Tibial artery (tissue), 4 donors: ENCODE results near the gene FUS.
A peak's percentile ranks its signal among the peaks of the same experiment; 100 is the strongest.

Experiments used
- DNase-seq, 2 donors: peaks; one replicate each; pipeline ENCODE4 v3.0.0-alpha.2; 2019
- H3K27ac ChIP-seq, 2 donors: fragments of 200-600 bp; sonication (generic) in 1 of 2; 1 replicate in 1 of 2; 2 replicates in 1 of 2; pipeline ENCODE4 v1.5.1; 2018 to 2019; ENCODE audit warnings: mild to moderate bottlenecking in 1 of 2
- H3K27me3 ChIP-seq, 2 donors: fragments of 200-600 bp; sonication (generic) in 1 of 2; one replicate each; pipeline versions ENCODE4 v1.5.1 to v1.6.0; 2016 to 2019
- H3K36me3 ChIP-seq, 3 donors: fragments of 200-600 bp; sonication (generic) in 2 of 3; one replicate each; pipeline ENCODE4 v1.5.1; 2016 to 2019; ENCODE audit warnings: mild to moderate bottlenecking in 2 of 3
- H3K4me1 ChIP-seq, 4 donors: fragments of 200-600 bp; sonication (generic) in 2 of 4; 1 replicate in 3 of 4; 2 replicates in 1 of 4; pipeline ENCODE4 v1.5.1; 2016 to 2019
- H3K4me3 ChIP-seq, 2 donors: fragments of 200-600 bp; sonication (generic) in 1 of 2; 1 replicate in 1 of 2; 2 replicates in 1 of 2; pipeline ENCODE4 v1.5.1; 2018 to 2019; ENCODE audit warnings: mild to moderate bottlenecking in 2 of 2
- H3K9me3 ChIP-seq, 3 donors: fragments of 200-600 bp; sonication (generic) in 1 of 3; one replicate each; pipeline ENCODE4 v1.5.1; 2016 to 2019
- intact Hi-C: fragments of 100-400 bp; cut with DNase I; formaldehyde crosslinking; loops from one replicate; pipeline ENCODE4 v1.15.0; 2023; ENCODE audit warnings: low total_unique reads
- TF ChIP-seq, protein P1 (sequence below), 2 experiments: fragments of 200-600 bp in 1 of 2; fragments of 450-650 bp in 1 of 2; IDR thresholded peaks; one replicate each; pipeline ENCODE4 v1.5.1; 2017 to 2019; ENCODE audit warnings: antibody characterized with exemption in 2 of 2, mild to moderate bottlenecking in 1 of 2, moderate library complexity in 1 of 2

Gene FUS

DNA sequence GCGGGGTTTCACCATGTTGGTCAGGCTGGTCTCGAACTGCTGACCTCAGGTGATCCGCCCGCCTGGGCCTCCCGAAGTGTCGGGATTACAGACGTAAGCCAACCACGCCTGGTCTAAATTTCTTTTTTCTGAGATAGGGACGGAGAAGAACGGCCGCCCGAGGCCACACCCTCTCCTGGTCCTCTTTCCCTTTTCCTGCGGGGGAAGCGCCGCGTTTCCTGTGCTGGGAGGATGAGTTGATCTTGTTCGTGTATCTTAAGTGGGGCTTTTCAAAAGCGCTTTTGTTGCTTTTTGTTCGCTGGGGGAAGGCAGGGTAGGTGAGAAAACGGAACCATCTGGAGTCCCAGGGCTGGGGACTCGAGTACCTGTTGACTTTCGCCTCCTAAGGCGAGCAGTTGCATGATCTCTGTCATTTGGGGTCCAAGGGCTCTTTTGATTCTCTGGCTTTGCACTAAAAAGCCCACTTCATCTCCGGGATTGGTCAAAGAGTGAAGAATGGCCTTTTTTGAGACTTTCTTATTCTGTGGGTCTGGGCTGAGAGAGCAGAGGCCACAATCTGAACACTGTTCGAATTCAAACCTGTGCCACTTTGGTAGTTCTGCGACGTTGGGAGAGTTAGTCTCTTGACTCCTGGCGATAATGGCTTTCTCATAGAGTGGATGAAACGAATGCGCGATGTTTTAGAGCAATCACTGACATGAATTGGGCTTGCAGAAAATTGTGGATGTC is 1.3 kb downstream of the FUS start:
- DNase-seq = peak; percentile 52 to 73
- peak overlapping the region; percentile 95 to 100 for H3K27ac ChIP-seq
- peaks cover 0 to 39% (median 37%) of the 10 kb centered on the region in 4 donors for H3K4me1 ChIP-seq
- no peaks in the 10 kb centered on the region for H3K9me3 ChIP-seq
- H3K27me3 ChIP-seq = no peaks in the 10 kb centered on the region
- TF ChIP-seq, protein P1, sequence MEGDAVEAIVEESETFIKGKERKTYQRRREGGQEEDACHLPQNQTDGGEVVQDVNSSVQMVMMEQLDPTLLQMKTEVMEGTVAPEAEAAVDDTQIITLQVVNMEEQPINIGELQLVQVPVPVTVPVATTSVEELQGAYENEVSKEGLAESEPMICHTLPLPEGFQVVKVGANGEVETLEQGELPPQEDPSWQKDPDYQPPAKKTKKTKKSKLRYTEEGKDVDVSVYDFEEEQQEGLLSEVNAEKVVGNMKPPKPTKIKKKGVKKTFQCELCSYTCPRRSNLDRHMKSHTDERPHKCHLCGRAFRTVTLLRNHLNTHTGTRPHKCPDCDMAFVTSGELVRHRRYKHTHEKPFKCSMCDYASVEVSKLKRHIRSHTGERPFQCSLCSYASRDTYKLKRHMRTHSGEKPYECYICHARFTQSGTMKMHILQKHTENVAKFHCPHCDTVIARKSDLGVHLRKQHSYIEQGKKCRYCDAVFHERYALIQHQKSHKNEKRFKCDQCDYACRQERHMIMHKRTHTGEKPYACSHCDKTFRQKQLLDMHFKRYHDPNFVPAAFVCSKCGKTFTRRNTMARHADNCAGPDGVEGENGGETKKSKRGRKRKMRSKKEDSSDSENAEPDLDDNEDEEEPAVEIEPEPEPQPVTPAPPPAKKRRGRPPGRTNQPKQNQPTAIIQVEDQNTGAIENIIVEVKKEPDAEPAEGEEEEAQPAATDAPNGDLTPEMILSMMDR (IDR thresholded peaks at IDR 0.05) = no peak
- peaks cover 32 to 39% (median 39%) of the 10 kb centered on the region in 3 donors for H3K36me3 ChIP-seq
- peak overlapping the region; percentile 78 to 100 for H3K4me3 ChIP-seq
- intact Hi-C loops = loop anchor here (10.0 kb wide), 1 partner anchor 324 kb away; the partner anchor contains the start of gene RUSF1

DNA sequence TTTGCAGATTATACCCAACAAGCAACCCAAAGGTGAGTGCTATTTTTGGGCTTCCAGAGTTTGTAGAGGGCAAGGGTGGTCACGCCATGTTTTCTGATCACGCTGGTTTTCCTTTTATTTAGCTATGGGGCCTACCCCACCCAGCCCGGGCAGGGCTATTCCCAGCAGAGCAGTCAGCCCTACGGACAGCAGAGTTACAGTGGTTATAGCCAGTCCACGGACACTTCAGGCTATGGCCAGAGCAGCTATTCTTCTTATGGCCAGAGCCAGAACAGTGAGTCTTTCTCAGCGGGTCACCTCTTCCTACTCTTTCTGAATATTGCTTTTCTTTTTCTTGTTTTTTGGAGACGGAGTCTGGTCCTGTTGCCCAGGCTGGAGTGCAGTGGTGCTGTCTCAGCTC is 2.5 kb downstream of the FUS start:
- H3K9me3 ChIP-seq = no peaks in the 10 kb centered on the region
- H3K4me3 ChIP-seq = peak overlapping the region; percentile 78 to 100
- H3K4me1 ChIP-seq = peaks cover 0 to 39% (median 37%) of the 10 kb centered on the region in 4 donors
- TF ChIP-seq, protein P1 (IDR thresholded peaks at IDR 0.05) = no peak
- intact Hi-C loops = loop anchor here (10.0 kb wide), 1 partner anchor 322 kb away; the partner anchor contains the start of gene RUSF1
- no peaks in the 10 kb centered on the region for H3K27me3 ChIP-seq
- no peak for DNase-seq
- H3K27ac ChIP-seq = peak overlapping the region in 1 of 2 donors; percentile 14
- H3K36me3 ChIP-seq = peaks cover 44 to 51% (median 51%) of the 10 kb centered on the region in 3 donors

DNA sequence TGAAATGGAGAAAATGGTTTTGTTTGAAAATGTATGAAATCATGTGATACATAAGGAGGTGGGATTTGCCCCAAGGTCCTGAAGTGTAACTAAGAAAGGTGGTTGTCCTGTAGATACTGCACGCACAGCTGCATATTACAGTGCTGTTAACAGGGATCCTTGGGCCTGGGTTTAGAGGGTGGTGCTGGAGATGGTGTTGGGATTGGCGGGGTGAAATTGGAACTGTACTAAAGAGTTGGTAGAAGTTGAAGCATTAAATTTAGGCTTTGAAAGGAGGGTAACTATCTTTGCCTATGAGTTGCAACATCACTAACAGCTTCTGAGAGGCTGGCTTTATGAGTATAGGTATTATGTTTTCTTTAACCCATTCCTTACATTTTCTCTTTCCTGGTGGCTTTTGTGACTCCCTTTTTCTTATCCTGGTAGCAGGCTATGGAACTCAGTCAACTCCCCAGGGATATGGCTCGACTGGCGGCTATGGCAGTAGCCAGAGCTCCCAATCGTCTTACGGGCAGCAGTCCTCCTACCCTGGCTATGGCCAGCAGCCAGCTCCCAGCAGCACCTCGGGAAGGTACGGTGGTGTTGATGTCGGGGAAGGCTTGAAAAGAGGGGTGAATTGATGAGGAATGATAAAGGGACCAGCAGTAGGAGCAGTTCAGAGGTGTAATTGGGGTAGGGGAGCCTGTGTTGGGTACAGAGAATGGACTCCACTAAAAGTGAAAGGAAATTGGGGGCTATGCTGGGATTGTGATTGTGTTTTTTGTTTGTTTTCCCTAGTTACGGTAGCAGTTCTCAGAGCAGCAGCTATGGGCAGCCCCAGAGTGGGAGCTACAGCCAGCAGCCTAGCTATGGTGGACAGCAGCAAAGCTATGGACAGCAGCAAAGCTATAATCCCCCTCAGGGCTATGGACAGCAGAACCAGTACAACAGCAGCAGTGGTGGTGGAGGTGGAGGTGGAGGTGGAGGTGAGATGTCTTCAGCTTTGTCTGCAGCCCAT is 3.8 kb downstream of the FUS start:
- H3K9me3 ChIP-seq = no peaks in the 10 kb centered on the region
- no peaks in the 10 kb centered on the region for H3K27me3 ChIP-seq
- DNase-seq = no peak
- H3K27ac ChIP-seq = no peak overlapping the region
- TF ChIP-seq, protein P1 (IDR thresholded peaks at IDR 0.05) = no peak
- H3K36me3 ChIP-seq = peaks cover 57 to 64% (median 64%) of the 10 kb centered on the region in 3 donors
- peaks cover 0 to 37% (median 36%) of the 10 kb centered on the region in 4 donors for H3K4me1 ChIP-seq
- intact Hi-C loops = loop anchor here (10.0 kb wide), 1 partner anchor 321 kb away; the partner anchor contains the start of gene RUSF1
- H3K4me3 ChIP-seq = no peak overlapping the region

DNA sequence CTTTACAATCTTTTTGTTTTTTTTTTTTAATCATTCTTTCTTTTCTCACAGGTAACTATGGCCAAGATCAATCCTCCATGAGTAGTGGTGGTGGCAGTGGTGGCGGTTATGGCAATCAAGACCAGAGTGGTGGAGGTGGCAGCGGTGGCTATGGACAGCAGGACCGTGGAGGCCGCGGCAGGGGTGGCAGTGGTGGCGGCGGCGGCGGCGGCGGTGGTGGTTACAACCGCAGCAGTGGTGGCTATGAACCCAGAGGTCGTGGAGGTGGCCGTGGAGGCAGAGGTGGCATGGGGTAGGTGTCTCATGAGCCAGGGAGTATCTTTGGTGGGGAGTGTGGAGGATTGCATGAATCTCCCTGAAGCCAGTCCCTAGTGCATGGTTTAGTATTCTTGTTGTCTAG is 4.9 kb downstream of the FUS start:
- intact Hi-C loops = loop anchor here (10.0 kb wide), 1 partner anchor 320 kb away; the partner anchor contains the start of gene RUSF1
- peaks cover 69 to 76% (median 76%) of the 10 kb centered on the region in 3 donors for H3K36me3 ChIP-seq
- no peaks in the 10 kb centered on the region for H3K27me3 ChIP-seq
- peaks cover 0 to 31% (median 30%) of the 10 kb centered on the region in 4 donors for H3K4me1 ChIP-seq
- H3K27ac ChIP-seq = no peak overlapping the region
- TF ChIP-seq, protein P1 (IDR thresholded peaks at IDR 0.05) = no peak
- no peak overlapping the region for H3K4me3 ChIP-seq
- no peak for DNase-seq
- H3K9me3 ChIP-seq = no peaks in the 10 kb centered on the region

DNA sequence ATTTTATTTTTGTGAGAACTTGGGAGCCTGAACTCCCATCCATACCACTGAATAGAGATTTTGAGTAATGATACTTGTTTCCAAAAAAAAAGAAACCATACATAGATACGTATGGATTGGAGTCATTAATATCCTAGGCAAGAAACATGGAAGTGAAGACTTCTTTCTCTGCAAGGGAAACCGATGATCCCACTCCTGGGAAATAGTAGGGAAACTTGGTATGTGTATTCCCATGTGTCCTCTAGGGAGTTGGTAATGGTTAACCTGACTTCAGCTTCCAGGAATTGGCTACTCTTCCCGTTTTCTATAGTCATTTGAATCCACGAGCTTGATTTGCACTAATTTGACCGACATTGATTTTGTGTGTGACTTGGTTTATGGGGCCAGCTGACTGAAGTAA is 5.4 kb downstream of the FUS start:
- DNase-seq = no peak
- H3K27me3 ChIP-seq = no peaks in the 10 kb centered on the region
- TF ChIP-seq, protein P1 (IDR thresholded peaks at IDR 0.05) = no peak
- H3K9me3 ChIP-seq = no peaks in the 10 kb centered on the region
- no peak overlapping the region for H3K27ac ChIP-seq
- H3K4me3 ChIP-seq = no peak overlapping the region
- peaks cover 0 to 31% (median 30%) of the 10 kb centered on the region in 4 donors for H3K4me1 ChIP-seq
- intact Hi-C loops = loop anchor here (10.0 kb wide), 1 partner anchor 319 kb away; the partner anchor contains the start of gene RUSF1
- peaks cover 73 to 80% (median 80%) of the 10 kb centered on the region in 3 donors for H3K36me3 ChIP-seq
